Measurements from ENCODE around the gene CHRNB4.
"Not testable (repeated sequence)": the region's sequence is repeated elsewhere in the genome, so short reads cannot be mapped to it uniquely, and the experiment has no call there.

Gene CHRNB4

GRCh38 chr15:78614021-78614420 lies 27.0 kb downstream of the CHRNB4 start:
- TF ChIP-seq CSDC2 (CRISPR knock-in tag; IDR thresholded peaks at IDR 0.05) (no peak), ESRRG (CRISPR knock-in tag; IDR thresholded peaks at IDR 0.05) (no peak), ISL1 (CRISPR knock-in tag; IDR thresholded peaks at IDR 0.05) (no peak), CREB5 (CRISPR knock-in tag; IDR thresholded peaks at IDR 0.05; ENCODE audit: low read depth) (no peak), ZNF565 (CRISPR knock-in tag; conservative IDR thresholded peaks at IDR 0.05; ENCODE audit: low read depth) (no peak), TSHZ2 (CRISPR knock-in tag; IDR thresholded peaks at IDR 0.05) (no peak), ARNTL (CRISPR knock-in tag; IDR thresholded peaks at IDR 0.05; ENCODE audit: borderline replicate concordance, low read depth) (no peak), PPARA (CRISPR knock-in tag; IDR thresholded peaks at IDR 0.05; ENCODE audit: borderline replicate concordance) (no peak)
- no peak for ATAC-seq

- not testable (repeated sequence) for ATAC-seq
Measured at GRCh38 chr15:78609551-78609950, 31.5 kb downstream of the CHRNB4 start.

- TF ChIP-seq ZNF565 (CRISPR knock-in tag; conservative IDR thresholded peaks at IDR 0.05; ENCODE audit: low read depth) = no peak
- TF ChIP-seq OSR1 (CRISPR knock-in tag; IDR thresholded peaks at IDR 0.05) = no peak
- no peak for TF ChIP-seq ARNTL (CRISPR knock-in tag; IDR thresholded peaks at IDR 0.05; ENCODE audit: borderline replicate concordance, low read depth)
- TF ChIP-seq TSHZ2 (CRISPR knock-in tag; IDR thresholded peaks at IDR 0.05) = no peak
- TF ChIP-seq PATZ1 (CRISPR knock-in tag; IDR thresholded peaks at IDR 0.05; ENCODE audit: borderline replicate concordance) = no peak
- no peak for TF ChIP-seq RARB (CRISPR knock-in tag; IDR thresholded peaks at IDR 0.05)
- TF ChIP-seq TOX (CRISPR knock-in tag; IDR thresholded peaks at IDR 0.05; ENCODE audit: borderline replicate concordance) = no peak
- no peak for TF ChIP-seq ESRRG (CRISPR knock-in tag; IDR thresholded peaks at IDR 0.05)
- TF ChIP-seq ZFP3 (CRISPR knock-in tag; IDR thresholded peaks at IDR 0.05) = no peak
- no peak for TF ChIP-seq PPARA (CRISPR knock-in tag; IDR thresholded peaks at IDR 0.05; ENCODE audit: borderline replicate concordance)
- TF ChIP-seq BACH2 (CRISPR knock-in tag; IDR thresholded peaks at IDR 0.05; ENCODE audit: borderline replicate concordance) = no peak
- no peak for TF ChIP-seq ZNF70 (CRISPR knock-in tag; IDR thresholded peaks at IDR 0.05)
- TF ChIP-seq SNAI2 (CRISPR knock-in tag; IDR thresholded peaks at IDR 0.05) = no peak
- no peak for TF ChIP-seq GLIS3 (CRISPR knock-in tag; IDR thresholded peaks at IDR 0.05)
- TF ChIP-seq ZNF8 (CRISPR knock-in tag; IDR thresholded peaks at IDR 0.05) = no peak
- ATAC-seq = no peak
Measured at GRCh38 chr15:78605680-78606079, 35.3 kb downstream of the CHRNB4 start.

GRCh38 chr15:78605201-78605600 lies 35.8 kb downstream of the CHRNB4 start:
- TF ChIP-seq PPARA (CRISPR knock-in tag; IDR thresholded peaks at IDR 0.05; ENCODE audit: borderline replicate concordance) = no peak
- TF ChIP-seq OSR1 (CRISPR knock-in tag; IDR thresholded peaks at IDR 0.05) = no peak
- no peak for TF ChIP-seq ZNF565 (CRISPR knock-in tag; conservative IDR thresholded peaks at IDR 0.05; ENCODE audit: low read depth)
- no peak for TF ChIP-seq TCF4 (CRISPR knock-in tag; IDR thresholded peaks at IDR 0.05; ENCODE audit: borderline replicate concordance)
- no peak for TF ChIP-seq ZNF70 (CRISPR knock-in tag; IDR thresholded peaks at IDR 0.05)
- no peak for TF ChIP-seq SNAI2 (CRISPR knock-in tag; IDR thresholded peaks at IDR 0.05)
- TF ChIP-seq CSRNP3 (CRISPR knock-in tag; IDR thresholded peaks at IDR 0.05) = no peak
- no peak for TF ChIP-seq ZFP3 (CRISPR knock-in tag; IDR thresholded peaks at IDR 0.05)
- TF ChIP-seq ZNF8 (CRISPR knock-in tag; IDR thresholded peaks at IDR 0.05) = no peak
- ATAC-seq = no peak
